Adrenal gland (tissue), 12 donors: ENCODE data around the gene MBNL1. TPM values are rescaled to one million over a fixed set of nuclear protein-coding genes. Genes with fewer than 3 reads are reported as not detected.
"Not testable (repeated sequence)": the region's sequence is repeated elsewhere in the genome, so short reads cannot be mapped to it uniquely, and the experiment has no call there.

Experiments
- DNase-seq, 7 donors: peaks; one replicate each; pipeline ENCODE4 v3.0.0-alpha.2; 2019 to 2020
- H3K27ac ChIP-seq, 5 donors: fragments of 200-600 bp; sonication (generic) in 4 of 5; 1 replicate in 3 of 5; 2 replicates in 2 of 5; pipeline versions ENCODE4 v1.5.1 to v1.8.0; 2016 to 2020; ENCODE audit warnings: mild to moderate bottlenecking in 1 of 5
- H3K27me3 ChIP-seq: fragments of 200-600 bp; 2 replicates; pipeline ENCODE4 v1.8.0; 2021
- H3K36me3 ChIP-seq, 2 donors: fragments of 200-600 bp; replicated peaks in 1 of 2; 1 replicate in 1 of 2; 2 replicates in 1 of 2; pipeline versions ENCODE4 v1.5.1 to v1.8.0; 2018 to 2022
- H3K4me1 ChIP-seq, 2 donors: fragments of 200-600 bp; replicated peaks in 1 of 2; 1 replicate in 1 of 2; 2 replicates in 1 of 2; pipeline versions ENCODE4 v1.5.1 to v1.8.0; 2018 to 2021
- H3K4me3 ChIP-seq, 4 donors: fragments of 200-600 bp; sonication (generic) in 3 of 4; one replicate each; pipeline ENCODE4 v1.5.1; 2016 to 2018
- H3K9me3 ChIP-seq, 3 donors: fragments of 200-600 bp; sonication (generic) in 1 of 3; replicated peaks in 1 of 3; 1 replicate in 2 of 3; 2 replicates in 1 of 3; pipeline versions ENCODE4 v1.5.1 to v1.8.0; 2016 to 2021
- POLR2A ChIP-seq, 2 donors: fragments of 450-650 bp; IDR thresholded peaks; one replicate each; pipeline ENCODE4 v1.6.1; 2017; ENCODE audit warnings: antibody characterized with exemption in 2 of 2, mild to moderate bottlenecking in 2 of 2, moderate library complexity in 1 of 2
- WGBS, 4 donors: extraction: QIAGEN DNeasy Blood & Tissue Kit in 2 of 4; methylation state at CpG; one replicate each; pipeline versions ENCODE4 v1.1.5 to v1.1.7; 2013 to 2017; 5-methylcytosine and 5-hydroxymethylcytosine counted together
- intact Hi-C, 2 donors: fragments of 100-400 bp; cut with DNase I; formaldehyde crosslinking; loops; one replicate each; pipeline versions ENCODE4 v1.14.1 to v1.15.0; 2022 to 2023
- polyA plus RNA-seq, 3 donors: library from polyadenylated mRNA; stranded (reverse); fragments of 200-250 nt in 2 of 3; fragments of 350-450 nt in 1 of 3; fragmentation: Illumina TruSeq in 1 of 3; extraction: RNeasy Lipid Tissue Mini Kit (QIAGEN cat#74804) in 1 of 3; gene quantifications; one replicate each; pipeline ENCODE4 v1.2.3, GENCODE V29; 2013 to 2014
- total RNA-seq, 9 donors: library from RNA; depleted of rRNA in 4 of 9; stranded (reverse); fragments of >200 nt in 4 of 9; fragments of 120-200 nt in 1 of 9; fragmentation: NEBNext Ultra II Directional in 1 of 9; extraction: Animal tissue kit (Norgen Biotek cat#: 25700) in 1 of 9; gene quantifications; one replicate each; pipeline versions ENCODE4 v1.1.0 to v1.2.4, GENCODE V29; 2013 to 2023
- TF ChIP-seq, protein P1 (sequence below), 6 experiments: fragments of 450-650 bp in 4 of 6; fragments of 200-600 bp in 2 of 6; sonication (generic) in 1 of 6; IDR thresholded peaks; 1 replicate in 5 of 6; 2 replicates in 1 of 6; pipeline versions ENCODE4 v1.5.1 to v1.8.0; 2016 to 2021; ENCODE audit warnings: antibody characterized with exemption in 6 of 6, mild to moderate bottlenecking in 2 of 6, moderate library complexity in 1 of 6
- donor health status: healthy with polysubstance abuse.
- donor health status: Bipolar disorder and iron deficiency.
- donor health status: DM: yes; HTN: yes; CAD: no.
- donor health status: DM: no; HTN: no; CAD: no.
- donor health status: DM: no; HTN: no; CAD: no.
- donor health status: DM: yes; HTN: yes; CAD: no.

The MBNL1 gene
- total and polyA plus RNA-seq, 12 donors: 30.6 to 252 (median 122) TPM

GRCh38 chr3:152438706-152439105 is 170.0 kb downstream of the MBNL1 start:
- H3K4me1 ChIP-seq: peaks cover 7 to 36% of the 10 kb centered on the region in 2 donors

DNA sequence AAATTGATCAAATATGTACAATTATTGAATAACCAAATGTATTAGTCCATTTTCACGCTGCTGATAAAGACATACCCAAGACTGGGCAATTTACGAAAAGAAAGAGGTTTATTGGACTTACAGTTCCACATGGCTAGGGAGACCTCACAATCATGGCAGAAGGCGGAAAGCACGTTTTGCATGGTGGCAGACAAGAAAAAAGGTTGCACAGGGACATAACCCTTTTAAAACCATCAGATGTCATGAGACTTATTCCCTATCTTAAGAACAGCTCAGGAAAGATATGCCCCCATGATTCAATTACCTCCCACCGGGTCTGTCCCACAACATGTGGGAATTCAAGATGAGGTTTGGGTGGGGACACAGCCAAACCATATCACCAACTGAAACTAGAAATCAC is 171.5 kb downstream of the MBNL1 start:
- H3K27ac ChIP-seq, DNase-seq, H3K4me3 ChIP-seq, H3K27me3 ChIP-seq, H3K36me3 ChIP-seq, intact Hi-C loops, H3K9me3 ChIP-seq: not testable (repeated sequence)
- peaks cover 10 to 50% of the 10 kb centered on the region in 2 donors for H3K4me1 ChIP-seq
- WGBS, 4 donors: 92 to 94% (median 93%) methylated on average over 5 of the region's 5 CpGs

More at GRCh38 chr3:152438706-152439105, 170.0 kb downstream of the MBNL1 start:
- no peak for DNase-seq
- Histone ChIP-seq H3K9me3 (peaks cover 0 to 7% (median 0%) of the 10 kb centered on the region in 3 donors), H3K36me3 (no peaks in the 10 kb centered on the region), H3K4me3 (no peak overlapping the region), H3K27me3 (no peaks in the 10 kb centered on the region), H3K27ac (no peak overlapping the region)
- 87 to 93% (median 92%) methylated on average over 6 of the region's 6 CpGs for WGBS, 4 donors
- intact Hi-C loops: no loop called here
- TF ChIP-seq POLR2A (IDR thresholded peaks at IDR 0.05): no peak
- TF ChIP-seq, protein P1, sequence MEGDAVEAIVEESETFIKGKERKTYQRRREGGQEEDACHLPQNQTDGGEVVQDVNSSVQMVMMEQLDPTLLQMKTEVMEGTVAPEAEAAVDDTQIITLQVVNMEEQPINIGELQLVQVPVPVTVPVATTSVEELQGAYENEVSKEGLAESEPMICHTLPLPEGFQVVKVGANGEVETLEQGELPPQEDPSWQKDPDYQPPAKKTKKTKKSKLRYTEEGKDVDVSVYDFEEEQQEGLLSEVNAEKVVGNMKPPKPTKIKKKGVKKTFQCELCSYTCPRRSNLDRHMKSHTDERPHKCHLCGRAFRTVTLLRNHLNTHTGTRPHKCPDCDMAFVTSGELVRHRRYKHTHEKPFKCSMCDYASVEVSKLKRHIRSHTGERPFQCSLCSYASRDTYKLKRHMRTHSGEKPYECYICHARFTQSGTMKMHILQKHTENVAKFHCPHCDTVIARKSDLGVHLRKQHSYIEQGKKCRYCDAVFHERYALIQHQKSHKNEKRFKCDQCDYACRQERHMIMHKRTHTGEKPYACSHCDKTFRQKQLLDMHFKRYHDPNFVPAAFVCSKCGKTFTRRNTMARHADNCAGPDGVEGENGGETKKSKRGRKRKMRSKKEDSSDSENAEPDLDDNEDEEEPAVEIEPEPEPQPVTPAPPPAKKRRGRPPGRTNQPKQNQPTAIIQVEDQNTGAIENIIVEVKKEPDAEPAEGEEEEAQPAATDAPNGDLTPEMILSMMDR (IDR thresholded peaks at IDR 0.05): no peak

GRCh38 chr3:152443212-152444023 is 174.7 kb downstream of the MBNL1 start:
- DNase-seq: no peak
- no peak overlapping the region for H3K27ac ChIP-seq
- peaks cover 0 to 6% of the 10 kb centered on the region in 2 donors for H3K36me3 ChIP-seq
- WGBS, 4 donors: 65 to 77% (median 70%) methylated on average over 3 of the region's 3 CpGs
- H3K9me3 ChIP-seq: no peaks in the 10 kb centered on the region
- intact Hi-C loops: no loop called here
- no peaks in the 10 kb centered on the region for H3K27me3 ChIP-seq
- H3K4me1 ChIP-seq: peaks cover 10 to 44% of the 10 kb centered on the region in 2 donors
- no peak overlapping the region for H3K4me3 ChIP-seq
- TF ChIP-seq POLR2A (IDR thresholded peaks at IDR 0.05): no peak
- TF ChIP-seq, protein P1 (IDR thresholded peaks at IDR 0.05): no peak

DNA sequence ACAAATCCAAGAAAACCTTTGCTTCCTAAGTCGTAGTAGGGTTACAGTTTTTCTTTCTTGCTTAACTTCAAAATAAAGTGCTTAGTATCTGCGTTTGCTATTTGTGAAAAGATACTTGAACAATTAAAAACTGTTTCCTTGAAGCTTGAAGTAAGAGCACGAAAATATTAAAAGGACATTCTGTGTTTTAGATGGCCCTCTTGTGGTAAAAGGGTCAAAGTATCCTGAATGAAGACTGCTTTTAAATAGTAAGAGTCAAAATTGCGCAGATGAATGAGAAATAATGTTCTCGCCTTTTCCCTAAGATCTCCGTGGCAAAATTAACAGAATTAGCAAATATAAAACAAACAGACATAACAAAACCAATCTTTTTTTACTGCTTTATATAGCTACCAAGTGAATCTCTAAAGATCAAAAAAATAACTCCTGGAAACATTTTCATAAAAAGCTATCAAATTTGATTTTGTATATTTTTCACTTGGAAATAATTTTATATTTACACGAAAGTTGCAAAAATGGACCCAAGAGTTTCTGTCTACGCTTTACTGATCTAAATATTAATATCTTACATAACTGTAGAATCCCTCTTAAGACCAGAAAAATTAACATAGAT is 175.4 kb downstream of the MBNL1 start:
- H3K4me3 ChIP-seq: no peak overlapping the region
- peaks cover 10 to 44% of the 10 kb centered on the region in 2 donors for H3K4me1 ChIP-seq
- intact Hi-C loops: no loop called here
- 21 to 25% (median 23%) methylated on average over 8 of the region's 8 CpGs for WGBS, 4 donors
- no peaks in the 10 kb centered on the region for H3K27me3 ChIP-seq
- H3K36me3 ChIP-seq: peaks cover 0 to 6% of the 10 kb centered on the region in 2 donors
- DNase-seq: no peak
- TF ChIP-seq, protein P1 (IDR thresholded peaks at IDR 0.05): peak; percentile 57 to 87 (median 78)
- TF ChIP-seq POLR2A (IDR thresholded peaks at IDR 0.05): no peak
- no peaks in the 10 kb centered on the region for H3K9me3 ChIP-seq
- no peak overlapping the region for H3K27ac ChIP-seq
